Stimulated activated CD4-positive, alpha-beta T cell treated with anti-CD3 and anti-CD28 coated beads, Interleukin-15, amount 100 ng/mL, for 24 hours (primary cell): Measurements from ENCODE around the gene ZNF148.
"Not testable (repeated sequence)": the region's sequence is repeated elsewhere in the genome, so short reads cannot be mapped to it uniquely, and the experiment has no call there.

ENCODE experiments used
- DNase-seq: peaks from one replicate; pipeline ENCODE4 v3.0.0-alpha.2; 2020

Gene ZNF148

DNA sequence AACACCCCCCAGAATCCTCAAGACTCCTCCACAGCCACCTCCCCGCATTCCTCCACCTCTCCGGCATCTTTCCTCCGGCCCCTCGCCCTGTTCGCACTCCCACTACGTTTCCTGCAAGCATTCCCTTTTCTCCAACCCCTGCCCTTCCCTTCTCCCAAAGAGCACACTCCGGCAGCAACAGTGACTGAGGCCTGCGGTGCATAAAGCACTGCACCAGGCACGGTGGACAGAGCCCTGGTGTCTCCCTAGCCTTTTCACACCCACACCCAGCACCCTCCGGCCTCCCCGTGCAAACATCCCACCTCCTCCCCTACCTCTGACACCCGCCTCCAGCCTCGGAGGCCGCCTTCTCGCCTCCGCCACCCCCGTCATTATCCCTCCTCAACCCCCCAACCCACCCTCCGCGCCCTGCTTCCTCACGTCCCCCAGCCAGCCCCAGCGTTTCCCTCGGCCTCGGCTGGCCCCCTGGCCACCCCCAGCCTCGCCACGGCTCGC is 577 bp downstream of the ZNF148 start:
- peak; percentile 46 for DNase-seq

GRCh38 chr3:125367403-125368230 is 7.5 kb downstream of the ZNF148 start:
- DNase-seq, result no peak

DNA sequence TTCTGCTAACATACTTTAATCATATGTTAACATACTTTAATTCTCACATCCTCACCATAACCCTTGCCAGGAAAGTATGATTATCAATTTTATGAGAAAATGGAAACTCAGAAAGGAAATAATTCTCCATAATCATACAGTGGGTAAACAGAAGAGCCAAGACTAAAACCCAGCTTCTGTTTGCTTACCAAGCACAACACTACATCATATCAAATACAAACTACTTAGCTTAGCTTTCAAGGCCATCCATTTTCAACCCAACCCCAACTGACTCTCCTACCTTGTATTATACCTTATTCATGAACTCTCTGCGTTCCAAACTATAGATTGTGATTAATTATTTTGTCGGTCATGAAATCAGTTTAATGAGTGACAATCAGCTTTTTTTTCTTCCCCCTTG is 9.0 kb downstream of the ZNF148 start:
- DNase-seq, result no peak

- no peak for DNase-seq
Observed at GRCh38 chr3:125359700-125360099, 15.4 kb downstream of the ZNF148 start.

- DNase-seq, result no peak
Observed at GRCh38 chr3:125358923-125359322, 16.2 kb downstream of the ZNF148 start.

DNA sequence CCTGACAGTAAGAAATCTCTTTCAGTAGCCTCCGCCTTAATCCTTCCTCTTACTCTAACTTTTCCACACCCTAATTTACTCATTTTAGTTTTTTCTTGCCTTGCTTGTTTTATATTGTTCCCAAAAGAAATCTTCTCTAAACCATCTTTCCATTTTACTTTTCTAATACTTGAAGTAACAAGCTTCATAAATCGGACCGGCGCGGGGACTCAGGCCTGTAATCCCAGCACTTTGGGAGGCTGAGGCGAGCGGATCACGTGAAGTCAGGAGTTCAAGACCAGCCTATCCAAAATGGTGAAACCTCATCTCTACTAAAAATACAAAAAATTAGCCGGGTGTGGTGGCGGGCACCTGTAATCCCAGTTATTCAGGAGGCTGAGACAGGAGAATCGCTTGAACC is 17.3 kb downstream of the ZNF148 start:
- no peak for DNase-seq

DNA sequence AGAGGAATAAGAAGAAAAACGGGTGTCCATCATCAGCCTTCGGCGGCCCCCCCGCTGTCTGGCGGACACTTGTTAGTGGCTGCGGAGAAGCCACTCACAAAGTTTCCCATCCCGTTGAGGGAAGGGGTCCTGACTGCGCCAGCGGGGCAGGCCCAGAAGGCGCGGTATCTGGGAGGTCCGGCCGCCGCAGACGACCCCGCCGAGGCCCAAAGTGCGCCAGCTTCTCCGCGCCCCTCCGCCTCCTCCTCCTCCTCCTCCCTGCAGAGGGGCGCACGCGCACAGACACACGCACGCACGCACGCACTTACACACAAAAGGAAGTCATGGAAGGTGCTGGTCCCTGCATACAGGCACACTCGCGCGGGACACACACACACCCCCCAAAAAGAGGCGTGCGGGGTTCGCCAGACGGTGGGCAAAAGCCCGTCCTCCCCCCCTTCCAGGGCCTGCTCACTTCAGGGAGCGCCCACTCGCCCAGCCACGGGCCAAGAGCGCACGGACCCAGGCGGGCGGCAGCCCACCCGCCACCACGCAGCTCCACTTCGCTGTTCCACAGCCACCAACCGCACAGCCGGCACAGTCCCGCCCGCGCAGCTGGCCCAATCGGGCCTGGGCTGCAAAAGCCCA is 18.0 kb downstream of the ZNF148 start:
- peak; percentile 72 for DNase-seq

GRCh38 chr3:125356140-125357026 is 18.7 kb downstream of the ZNF148 start:
- no peak for DNase-seq

DNA sequence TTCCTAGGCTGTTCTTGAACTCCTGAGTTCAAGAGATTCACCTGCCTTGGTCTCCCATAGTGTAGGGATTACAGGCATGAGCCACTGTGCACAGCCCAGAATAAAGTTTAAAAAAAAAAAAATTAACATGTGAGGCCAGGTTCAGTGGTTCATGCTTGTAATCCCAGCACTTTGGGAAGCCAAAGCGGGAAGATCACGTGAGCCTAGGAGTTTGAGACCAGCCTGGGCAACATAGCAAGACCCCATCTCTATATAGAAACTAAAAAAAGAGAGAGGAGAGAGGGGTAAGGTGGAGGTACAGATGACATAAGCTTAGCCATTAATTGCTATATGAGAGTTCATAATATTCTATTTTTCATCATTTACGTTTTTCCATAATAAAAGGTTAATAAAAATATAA is 21.5 kb downstream of the ZNF148 start:
- DNase-seq, result no peak

DNA sequence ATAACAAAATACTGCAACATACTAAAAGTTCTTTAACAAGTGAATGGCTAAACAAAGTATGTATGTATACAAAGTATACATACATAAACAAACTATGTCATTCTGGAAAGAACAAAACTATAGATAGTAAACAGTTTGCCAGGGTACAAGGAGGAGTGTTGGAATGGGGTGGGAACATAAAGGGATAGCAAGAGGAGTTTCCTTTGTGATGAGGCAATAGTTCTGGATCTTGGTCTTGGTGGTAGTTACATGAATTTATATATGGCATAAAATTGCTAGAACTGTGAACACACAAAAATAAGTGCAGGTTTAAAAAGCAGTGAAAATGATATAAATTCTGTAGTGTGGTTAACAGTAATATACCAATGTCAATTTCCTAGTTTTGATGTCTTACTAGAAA is 22.0 kb downstream of the ZNF148 start:
- DNase-seq, result no peak

- DNase-seq, result no peak
Observed at GRCh38 chr3:125351814-125352456, 23.2 kb downstream of the ZNF148 start.

- no peak for DNase-seq
Observed at GRCh38 chr3:125351152-125351551, 24.0 kb downstream of the ZNF148 start.

- DNase-seq, result no peak
Observed at GRCh38 chr3:125350597-125350996, 24.5 kb downstream of the ZNF148 start.

DNA sequence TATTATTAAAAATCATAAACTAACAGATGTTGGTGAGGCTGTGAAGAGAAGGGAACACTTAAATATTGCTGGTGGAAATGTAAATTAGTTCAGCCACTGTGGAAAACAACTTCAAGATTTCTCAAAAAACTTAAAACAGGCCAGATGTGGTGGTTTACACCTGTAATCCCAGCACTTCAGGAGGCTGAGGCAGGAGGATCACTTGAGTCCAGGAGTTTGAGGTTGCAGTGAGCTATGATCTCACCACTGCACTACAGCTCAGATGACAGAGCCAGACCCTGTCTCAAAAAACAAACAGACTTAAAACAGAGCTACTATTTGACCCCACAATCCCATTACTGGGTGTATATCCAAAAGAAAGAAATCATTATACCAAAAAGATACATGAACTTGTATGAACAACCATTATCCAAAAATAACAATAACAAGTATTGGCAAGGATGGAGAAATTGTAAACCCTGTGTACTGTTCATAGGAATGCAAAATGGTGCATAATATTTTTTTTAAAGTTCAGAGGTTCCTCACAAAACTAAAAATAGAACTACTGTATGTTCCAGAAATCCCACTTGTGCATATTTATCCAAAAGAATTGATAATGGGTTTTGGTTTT is 25.5 kb downstream of the ZNF148 start:
- DNase-seq, result no peak

- no peak for DNase-seq
Observed at GRCh38 chr3:125349055-125349454, 26.1 kb downstream of the ZNF148 start.

GRCh38 chr3:125343367-125343766 is 31.8 kb downstream of the ZNF148 start:
- DNase-seq, result not testable (repeated sequence)

DNA sequence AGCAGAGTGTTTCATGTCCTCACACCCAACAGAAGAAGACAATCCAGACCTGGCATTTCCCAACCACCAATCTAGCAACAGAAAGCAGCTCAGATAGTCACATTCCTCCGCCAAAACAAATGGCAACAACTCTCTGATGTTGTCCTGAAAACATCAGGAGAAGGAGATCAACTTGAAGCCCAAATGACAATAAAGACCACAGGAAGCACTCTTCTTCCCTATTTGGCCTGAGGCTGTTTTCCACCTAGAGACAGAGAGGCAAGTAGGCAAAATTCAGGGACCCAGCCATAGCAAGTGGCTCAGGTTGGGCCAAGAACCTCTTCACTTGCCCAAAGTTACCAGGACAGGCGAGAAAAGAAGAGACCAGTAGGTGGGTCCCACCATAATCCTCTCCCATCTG is 35.0 kb downstream of the ZNF148 start:
- DNase-seq, result no peak

DNA sequence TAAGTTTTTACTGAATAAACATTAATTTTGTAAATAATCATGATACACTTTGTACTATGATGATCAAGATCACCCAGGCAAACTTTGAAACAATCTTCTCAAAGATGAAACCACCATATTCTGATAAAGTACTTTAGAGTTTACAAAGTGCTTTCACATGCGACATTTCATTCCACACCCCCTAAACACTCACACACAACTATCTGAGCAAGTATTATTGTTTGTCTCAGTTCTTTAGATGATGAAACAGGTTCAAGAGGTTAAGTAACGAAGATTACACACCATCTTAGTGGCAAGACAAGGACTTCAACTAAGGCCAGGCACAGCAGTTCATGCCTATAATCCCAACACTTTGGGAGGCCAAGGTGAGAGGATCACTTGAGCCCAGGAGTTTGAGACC is 37.6 kb downstream of the ZNF148 start:
- DNase-seq, result no peak

DNA sequence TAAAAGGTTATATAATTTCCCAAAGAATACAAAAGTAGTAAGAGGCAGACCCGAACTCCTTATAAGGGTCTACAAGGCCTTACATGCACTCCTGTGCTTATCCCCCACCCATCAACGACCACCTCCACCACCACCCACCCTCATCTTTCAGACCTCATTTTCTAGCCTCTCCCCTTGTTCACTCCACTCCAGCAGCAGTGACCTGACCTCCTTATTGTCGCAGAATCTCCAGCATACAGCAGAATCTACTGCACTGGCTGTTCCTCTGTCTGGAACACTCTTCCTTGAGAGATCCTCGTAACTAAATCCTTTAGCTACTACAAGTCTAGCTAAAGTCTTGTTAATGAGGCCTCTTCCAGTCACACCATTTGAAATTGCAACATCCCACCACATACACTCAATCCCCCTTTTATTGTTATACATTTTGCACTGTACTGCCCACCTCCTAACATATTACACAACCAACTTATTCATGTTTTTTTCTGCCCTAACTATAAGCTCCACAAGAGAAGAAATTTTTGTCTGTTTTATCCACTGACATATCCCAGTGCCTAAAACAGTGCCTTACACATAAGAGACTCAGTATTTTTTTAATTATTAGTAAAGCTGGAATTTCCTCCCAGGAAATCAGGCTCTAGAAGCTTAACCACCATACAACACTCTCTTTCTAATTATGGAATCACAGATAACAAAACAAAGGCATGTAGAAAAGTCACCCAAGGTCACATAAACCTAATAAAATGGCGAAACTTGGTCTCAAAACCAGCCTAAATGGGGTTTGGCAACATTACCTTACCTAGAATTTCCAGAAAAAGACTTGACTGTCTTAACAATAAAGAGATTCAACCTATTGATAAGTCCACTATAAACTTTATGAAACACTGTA is 40.2 kb downstream of the ZNF148 start:
- no peak for DNase-seq

DNA sequence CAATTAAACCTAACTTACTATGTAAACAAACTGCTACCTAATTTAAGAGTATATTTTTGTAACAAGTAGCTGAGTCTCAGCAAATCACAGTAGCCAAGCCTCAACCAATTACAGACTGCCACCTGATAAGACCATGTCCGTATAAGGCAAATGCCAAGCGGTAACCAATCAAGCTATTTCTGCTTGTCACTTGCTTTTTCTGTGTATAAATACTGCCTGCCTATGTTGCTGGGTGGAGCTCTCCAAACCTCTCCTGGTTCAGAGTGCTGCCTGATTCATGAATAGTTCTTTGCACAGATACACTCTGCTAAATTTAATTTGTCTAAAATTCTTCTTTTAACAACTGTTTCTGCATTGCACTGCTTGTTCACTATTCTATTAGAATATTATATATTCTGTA is 42.6 kb downstream of the ZNF148 start:
- DNase-seq, result no peak

DNA sequence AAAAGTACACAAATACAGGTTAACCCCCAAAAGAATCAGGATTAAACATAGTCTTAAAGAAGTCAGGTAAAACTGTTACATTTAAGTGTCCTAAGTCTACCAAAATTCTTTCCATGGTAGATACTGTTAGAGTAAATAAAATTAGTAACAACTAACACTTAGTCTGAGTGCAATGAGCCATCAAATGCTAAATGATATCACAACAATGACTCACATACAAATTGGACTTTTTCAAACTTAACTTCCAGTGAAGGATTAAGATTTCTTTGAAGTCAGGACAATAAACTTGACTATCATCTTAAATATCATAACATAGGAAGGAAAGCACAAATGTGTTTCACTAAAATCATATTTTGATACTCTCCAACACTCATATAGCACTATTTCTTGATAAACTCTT is 43.9 kb downstream of the ZNF148 start:
- DNase-seq, result no peak
